ENCODE results near the gene SMIM10.
"Not testable (repeated sequence)": the region's sequence is repeated elsewhere in the genome, so short reads cannot be mapped to it uniquely, and the experiment has no call there.

The SMIM10 gene

DNA sequence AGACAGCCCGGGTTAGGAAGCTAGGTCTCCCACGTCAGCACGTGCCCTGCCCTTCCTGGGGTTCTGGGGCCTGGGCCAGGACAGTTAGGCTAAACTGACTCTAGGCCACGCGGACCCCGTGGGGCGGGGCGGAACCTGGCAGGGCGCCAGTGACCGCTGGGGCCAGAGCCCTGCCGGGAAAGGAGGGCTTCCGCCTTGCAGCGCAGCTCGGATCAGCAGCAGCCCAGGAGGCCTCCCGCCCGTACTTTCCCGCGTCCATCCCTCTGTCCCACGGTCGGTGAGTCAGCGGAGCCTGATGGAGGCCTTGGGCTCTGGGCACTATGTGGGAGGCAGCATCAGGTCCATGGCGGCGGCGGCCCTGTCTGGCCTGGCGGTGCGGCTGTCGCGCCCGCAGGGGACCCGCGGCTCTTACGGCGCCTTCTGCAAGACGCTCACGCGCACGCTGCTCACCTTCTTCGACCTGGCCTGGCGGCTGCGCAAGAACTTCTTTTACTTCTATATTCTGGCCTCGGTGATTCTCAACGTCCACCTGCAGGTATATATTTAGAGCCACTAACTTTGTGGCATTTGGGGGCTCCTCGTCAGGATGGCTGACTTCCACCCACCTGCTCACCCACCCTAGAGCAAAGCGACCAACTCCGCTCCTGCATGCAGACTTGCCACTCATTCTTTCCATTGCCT, at the start of gene SMIM10:
Gene SMIM10 (plus strand): TSS at position 191 of the 681 bp plus-strand sequence. CDS start 105 bp downstream, at position 296.
- peak; percentile 6 to 7 for DNase-seq (ENCODE audit: low read depth in 2 of 2)

DNA sequence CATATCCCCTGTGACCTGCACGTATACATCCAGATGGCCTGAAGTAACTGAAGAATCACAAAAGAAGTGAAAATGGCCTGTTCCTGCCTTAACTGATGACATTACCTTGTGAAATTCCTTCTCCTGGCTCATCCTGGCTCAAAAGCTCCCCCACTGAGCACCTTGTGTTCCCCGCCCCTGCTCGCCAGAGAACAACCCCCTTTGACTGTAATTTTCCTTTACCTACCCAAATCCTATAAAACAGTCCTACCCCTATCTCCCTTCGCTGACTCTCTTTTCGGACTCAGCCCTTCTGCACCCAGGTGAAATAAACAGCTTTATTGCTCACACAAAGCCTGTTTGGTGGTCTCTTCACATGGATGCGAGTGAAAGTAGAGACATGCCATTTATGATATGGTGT, 44.4 kb upstream of the SMIM10 start:
- not testable (repeated sequence) for DNase-seq (ENCODE audit: low read depth in 2 of 2)

DNA sequence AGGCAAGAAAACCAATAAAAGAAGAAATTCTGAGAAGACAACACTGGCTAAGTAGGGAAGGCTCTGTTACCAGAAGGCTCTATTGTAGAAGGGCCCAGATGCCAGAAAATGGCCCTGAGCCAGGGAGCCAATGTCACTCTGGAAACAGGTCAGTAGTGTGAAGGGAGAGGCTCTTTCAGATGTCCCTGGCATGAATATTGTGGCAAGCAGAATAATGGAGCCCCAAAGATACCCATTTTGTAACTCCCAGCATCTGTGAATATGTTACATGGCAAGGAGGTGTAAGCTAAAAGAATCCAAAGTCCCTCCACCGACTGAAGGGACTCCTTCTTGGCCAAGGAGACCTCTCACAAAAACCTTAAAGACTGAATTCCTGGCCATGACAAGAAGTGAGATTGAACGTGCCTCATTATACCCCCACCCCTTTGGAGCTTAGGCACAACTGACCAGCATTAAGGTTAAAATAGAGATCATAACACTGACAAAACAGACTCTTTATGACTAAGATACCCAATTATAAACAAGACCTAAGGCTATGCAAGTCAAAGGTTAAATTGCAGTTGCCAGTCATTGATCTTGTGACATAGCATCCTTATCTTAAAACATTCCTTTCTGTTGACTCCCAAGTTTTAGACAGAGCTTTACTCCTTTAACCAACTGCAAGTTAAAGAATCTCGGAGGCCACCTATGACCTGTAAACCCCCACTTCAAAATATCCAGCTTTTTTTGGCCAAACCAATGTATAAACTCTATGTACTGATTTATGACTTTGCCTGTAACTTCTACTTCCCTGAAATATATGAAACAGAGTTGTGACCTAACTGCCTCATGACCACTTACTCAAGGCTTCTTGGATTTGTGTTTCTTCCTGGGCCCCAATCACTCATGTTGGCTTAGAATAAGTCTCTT, 42.2 kb upstream of the SMIM10 start:
- no peak for DNase-seq (ENCODE audit: low read depth in 2 of 2)

DNA sequence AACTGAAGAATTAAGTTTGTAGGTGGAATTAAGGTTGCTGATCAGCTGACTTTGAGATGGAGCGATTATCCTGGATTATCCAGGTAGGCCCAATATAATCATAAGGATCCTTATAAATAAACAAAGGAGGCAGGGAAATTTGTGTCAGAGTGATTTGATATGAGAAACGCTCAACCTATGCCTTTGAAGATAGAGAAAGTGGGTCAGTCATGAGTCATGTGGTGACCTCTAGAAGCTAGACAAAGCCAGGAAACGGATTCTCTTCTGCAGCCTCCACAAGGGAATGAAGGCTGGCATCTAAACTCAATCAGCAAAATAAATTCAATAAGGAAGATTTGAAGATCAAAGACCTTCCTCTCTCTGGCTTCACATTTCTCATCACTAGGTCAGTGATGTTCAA, 41.5 kb upstream of the SMIM10 start:
- DNase-seq (ENCODE audit: low read depth in 2 of 2), result no peak

DNA sequence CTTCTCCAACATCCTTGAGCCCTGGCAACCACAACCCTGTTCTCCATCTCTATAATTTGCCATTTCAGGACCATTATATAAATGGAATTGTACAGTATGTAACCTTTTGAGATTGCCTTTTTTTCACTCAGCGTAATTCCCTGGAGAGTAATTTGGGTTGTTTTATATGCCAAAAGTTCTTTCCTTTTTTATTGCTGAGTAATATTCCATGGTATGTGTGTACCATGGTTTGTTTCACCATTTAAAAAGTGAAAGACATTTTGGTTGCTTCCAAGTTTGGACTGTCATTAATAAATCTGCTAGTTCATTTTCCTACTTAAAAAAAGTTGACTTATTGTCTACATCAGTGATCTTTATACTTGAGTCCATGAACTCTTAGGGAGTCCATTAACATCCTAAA, 33.0 kb upstream of the SMIM10 start:
- no peak for DNase-seq (ENCODE audit: low read depth in 2 of 2)

DNA sequence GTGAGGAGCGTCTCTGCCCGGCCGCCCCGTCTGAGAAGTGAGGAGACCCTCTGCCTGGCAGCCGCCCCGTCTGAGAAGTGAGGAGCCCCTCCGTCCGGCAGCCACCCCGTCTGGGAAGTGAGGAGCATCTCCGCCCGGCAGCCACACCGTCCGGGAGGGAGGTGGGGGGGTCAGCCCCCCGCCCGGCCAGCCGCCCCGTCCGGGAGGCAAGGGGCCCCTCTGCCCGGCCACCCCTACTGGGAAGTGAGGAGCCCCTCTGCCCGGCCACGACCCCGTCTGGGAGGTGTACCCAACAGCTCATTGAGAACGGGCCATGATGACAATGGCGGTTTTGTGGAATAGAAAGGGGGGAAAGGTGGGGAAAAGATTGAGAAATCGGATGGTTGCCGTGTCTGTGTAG, 30.4 kb upstream of the SMIM10 start:
- DNase-seq (ENCODE audit: low read depth in 2 of 2), result not testable (repeated sequence)

DNA sequence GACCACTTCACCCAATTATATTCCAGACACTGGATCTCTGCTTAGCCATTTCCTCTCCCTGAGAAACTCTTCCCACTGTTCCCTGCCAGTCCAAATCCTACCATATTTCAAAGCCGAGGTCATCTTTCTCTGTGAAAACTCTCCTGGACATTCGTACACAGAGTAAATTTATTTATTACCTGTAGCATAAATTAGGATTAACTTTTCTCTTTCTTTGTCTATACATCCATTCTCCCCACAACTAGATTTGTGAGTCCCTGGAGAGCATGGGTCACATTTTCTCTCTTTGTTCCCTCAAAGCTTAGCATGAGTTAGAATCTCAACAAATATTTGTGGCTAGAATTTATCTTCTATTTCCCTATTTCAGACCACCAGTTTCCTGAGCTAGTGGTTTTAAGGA, 27.8 kb upstream of the SMIM10 start:
- no peak for DNase-seq (ENCODE audit: low read depth in 2 of 2)

DNA sequence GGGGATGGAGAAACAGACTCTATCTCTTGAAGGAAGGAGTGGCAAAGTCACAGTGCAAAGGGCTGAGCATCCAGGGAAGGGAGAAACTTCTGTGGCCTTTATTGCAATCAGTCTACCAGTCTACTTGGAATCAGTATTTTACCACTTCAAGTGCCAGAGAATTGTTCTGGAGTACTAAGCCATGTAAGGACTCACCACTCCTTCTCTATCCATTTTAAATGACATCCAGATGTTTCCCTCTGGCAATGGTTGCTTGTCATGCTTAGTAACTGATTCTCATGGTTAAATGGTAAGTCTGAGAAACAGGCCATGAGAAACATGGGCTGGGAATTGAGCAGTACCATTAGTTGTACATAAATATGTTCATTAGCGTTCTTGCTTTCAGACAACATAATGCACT, 21.1 kb upstream of the SMIM10 start:
- DNase-seq (ENCODE audit: low read depth in 2 of 2), result no peak

DNA sequence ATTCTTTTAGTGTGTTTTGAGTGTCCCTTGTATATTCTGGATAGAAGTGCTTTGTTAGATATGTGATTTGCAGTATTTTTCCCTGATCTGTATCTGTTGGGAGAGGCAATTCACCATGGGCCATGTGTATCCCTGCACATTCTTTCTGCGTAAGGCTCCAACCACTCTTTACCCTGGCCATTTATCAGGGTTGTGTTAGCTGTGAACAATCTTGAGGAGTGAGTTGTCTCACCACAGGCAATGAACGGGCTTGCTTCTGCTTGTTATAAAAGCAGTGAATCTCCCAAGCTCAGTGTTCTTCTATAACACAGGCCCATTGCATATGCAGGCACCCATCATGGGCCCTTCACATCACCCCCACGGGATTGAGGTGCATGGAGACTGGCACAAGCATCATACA, 18.9 kb upstream of the SMIM10 start:
- no peak for DNase-seq (ENCODE audit: low read depth in 2 of 2)

DNA sequence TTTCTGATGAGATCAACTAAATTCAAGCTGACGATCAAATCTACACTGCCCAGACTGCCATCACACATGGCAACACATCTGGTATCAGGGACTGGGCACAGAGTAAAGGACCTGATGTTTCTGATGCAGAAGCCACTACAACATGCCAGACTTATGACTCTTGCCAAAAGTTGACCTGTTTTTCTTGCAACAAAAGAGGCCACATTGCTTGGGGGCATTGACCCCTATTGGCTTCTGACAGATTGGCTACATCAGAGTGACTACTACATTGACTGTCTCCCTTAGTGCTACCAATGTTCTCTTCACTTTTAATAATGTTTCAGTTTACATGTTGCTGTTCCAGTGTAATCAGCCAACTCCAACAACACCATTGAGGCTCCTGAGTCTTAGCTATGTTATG, 15.3 kb upstream of the SMIM10 start:
- DNase-seq (ENCODE audit: low read depth in 2 of 2), result no peak

DNA sequence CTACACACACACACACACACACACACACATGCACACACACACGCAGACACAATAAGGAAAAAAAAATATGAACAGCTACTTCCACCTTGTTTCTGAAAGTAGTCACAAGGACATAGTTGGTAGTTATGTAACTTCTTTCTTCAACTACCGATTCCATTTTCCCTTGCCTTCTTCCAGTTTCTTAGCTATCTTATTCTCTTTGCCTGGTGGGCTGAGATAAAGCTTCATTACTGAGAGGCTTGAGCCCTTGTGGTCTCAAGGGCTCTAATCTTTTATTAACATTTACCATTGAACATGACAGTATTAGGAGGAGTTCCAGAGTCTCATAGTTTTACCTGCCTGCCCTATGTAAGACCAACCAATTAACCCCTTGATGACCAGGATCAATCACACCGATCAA, 8.9 kb upstream of the SMIM10 start:
- DNase-seq (ENCODE audit: low read depth in 2 of 2), result no peak

DNA sequence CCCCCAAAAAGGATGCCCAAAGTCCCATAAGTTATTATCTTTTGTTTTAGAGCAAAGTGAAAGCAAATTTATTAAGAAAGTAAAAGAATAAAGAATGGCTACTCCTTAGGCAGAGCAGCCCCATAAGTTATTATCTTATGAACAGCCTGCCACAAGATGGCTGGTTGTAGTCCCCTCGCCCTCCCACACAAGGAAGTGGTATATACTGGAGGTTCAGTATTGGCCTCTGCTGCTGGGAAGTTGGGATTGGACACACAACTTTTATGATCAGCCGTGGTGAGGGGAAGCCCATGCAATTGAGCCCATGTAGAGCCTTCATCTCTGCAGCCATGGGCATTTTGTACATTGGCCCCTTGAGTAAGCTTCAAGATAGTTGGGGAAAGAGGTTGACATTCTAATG, 8.0 kb upstream of the SMIM10 start:
- DNase-seq (ENCODE audit: low read depth in 2 of 2), result no peak

DNA sequence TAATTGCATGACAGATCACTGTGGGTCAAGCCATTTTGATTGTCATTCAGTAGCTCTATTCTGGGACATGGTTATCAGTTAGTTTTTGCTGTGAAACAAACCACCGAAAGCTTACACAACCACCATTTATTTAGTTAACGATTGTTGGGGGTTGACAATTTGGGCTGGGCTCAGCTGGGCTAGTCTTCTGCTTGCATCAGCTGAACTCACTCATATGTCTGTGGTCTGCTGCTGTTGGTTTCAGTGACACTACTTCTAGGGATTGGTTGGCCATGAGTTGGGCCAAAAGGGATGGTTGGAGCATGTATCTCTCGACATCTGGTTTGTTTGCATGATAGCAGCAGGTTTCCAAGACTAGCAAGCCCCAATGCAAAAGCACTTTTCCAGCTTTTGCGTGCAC, 5.3 kb upstream of the SMIM10 start:
- no peak for DNase-seq (ENCODE audit: low read depth in 2 of 2)

DNA sequence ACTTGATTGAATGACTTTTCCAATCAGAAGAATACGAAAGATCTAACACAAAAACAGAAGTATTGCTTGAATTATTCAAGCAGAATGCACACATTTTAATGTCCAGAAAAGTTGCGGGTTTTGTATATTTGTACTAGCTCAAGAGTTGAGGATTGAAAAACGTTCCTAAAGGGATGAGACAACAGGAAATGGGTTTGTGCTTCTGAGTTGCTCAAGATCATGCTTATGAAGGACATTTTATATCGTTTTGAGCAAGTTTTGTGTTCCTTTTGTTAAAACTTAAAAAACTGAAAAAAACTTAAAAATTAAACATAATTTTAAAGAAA, 353 bp upstream of the SMIM10 start:
- DNase-seq (ENCODE audit: low read depth in 2 of 2), result no peak

DNA sequence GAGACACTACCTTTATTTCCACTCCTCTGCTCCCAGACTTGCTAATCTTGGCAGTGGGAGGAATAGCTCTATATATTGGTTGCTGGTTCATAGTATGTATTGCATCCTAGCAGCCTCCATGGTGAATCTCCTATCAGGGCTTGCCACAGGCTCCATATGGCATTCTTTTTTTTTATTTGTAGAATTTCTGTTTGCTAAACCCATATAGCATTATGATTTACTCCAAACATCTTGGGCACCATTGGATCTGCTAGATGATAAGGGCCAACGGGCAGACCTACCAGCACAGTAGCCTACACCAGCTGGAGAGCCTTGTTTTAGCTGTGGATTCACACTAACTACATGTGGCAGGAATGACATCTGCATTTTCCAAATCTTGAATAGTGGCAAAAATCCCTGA, 6.9 kb downstream of the SMIM10 start:
- no peak for DNase-seq (ENCODE audit: low read depth in 2 of 2)

DNA sequence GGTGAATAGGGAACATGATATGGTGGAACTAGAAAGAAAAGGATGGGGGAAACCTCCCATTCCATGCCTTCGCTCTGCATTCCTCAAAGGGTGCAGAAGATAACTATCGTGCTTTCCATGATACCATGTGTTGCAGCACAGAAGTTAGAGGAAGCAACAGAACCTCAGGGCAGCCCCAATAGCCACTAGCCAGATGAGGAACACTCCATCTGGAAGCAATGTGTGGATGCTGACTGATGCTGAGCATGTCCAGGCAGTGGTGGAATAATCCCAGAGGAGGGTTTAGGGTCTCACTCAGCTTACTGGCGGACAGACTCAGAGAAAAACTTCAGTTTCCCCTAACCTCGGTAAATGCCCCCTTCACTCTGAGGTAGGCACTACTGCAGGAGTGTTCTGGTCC, 7.5 kb downstream of the SMIM10 start:
- no peak for DNase-seq (ENCODE audit: low read depth in 2 of 2)

DNA sequence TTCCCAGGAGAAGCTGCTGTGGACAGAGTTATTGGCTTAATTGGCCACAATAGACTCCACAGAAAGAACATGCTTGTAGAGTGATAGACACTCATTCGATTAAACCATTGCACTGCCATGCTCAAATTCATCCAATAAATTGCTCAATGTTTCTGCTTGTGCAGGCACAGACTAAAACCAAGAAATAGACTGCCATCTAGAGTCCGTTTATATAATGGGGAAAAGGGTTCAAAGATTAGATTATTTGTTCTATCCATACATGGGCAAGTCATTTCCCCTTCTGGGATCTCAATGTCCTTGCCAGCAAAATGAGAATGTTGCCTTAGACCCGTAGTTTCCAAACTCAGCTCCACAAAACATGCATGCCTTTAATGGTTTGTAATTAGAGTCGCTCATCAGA, 8.7 kb downstream of the SMIM10 start:
- DNase-seq (ENCODE audit: low read depth in 2 of 2), result no peak

DNA sequence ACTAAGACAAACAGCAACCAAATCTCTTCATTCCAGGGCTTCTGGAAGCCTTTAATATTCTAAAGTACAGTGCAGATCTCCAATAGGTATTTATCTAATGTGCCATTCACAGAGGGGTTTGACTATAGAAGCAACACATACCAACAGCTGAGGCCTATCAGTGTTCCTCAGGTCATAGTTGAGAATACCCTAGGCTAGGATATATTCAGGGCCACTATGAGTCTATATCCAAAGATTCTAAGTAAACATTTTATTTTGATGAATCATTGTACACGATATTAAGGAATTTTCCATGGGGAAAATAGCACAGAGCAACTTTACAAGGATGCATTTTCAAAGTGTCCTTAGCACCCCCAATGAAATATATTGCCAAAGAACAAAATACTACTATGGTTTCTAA, 9.7 kb downstream of the SMIM10 start:
- no peak for DNase-seq (ENCODE audit: low read depth in 2 of 2)

DNA sequence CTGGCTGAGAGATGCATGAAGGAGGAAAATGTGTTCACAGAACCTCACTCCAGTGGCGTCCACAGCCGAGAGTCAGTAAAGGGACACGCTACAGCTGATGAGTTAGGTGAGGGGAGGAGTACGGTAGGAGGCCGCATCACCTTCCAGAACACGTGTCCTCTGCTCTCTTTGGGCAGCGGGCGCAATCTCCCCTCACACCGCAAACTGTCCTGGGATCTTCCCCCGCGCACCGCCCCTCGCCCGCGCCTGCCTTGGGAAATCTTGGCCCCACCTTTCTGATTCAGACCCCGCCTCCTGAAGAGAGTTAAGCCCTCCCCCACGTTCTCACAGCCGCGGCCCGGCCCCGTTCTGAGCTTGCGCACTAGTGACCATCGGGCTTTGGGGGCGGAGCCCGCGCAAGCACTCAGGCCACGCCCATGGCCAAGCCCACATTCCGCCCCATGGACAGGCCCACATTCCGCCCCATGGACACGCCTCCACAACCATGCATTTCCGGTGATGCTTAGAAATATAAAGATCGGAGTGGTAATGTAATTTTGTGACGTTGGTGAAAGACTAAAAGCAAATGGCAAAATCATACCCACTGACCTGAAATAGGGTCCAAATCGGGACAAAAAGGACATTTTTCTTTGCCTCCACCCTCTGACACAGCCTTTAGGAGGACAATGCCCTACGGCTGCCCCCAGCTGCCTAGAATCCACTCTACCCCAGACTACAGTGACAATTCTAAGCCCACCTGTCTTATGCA, 13.3 kb downstream of the SMIM10 start:
- peak; percentile 82 to 83 for DNase-seq (ENCODE audit: low read depth in 2 of 2)

DNA sequence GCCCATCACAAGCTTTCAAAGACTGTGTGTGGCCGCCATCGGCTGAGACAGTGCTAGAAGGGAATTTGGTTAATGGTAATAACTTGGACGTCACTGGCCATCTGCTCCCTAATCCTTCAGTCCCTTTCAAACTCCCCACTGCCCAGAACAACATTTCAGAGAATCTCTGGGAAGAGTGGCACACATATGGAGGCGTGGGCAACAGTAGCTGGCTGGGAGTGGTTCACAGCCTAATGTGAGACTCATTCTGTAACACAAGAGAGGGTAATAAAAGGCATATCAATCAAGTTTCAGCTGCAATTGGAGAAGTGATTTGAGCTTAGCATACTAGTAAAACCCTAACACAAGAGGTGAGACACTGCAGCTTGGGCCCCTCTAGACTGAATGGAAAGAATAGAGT, 15.4 kb downstream of the SMIM10 start:
- no peak for DNase-seq (ENCODE audit: low read depth in 2 of 2)

DNA sequence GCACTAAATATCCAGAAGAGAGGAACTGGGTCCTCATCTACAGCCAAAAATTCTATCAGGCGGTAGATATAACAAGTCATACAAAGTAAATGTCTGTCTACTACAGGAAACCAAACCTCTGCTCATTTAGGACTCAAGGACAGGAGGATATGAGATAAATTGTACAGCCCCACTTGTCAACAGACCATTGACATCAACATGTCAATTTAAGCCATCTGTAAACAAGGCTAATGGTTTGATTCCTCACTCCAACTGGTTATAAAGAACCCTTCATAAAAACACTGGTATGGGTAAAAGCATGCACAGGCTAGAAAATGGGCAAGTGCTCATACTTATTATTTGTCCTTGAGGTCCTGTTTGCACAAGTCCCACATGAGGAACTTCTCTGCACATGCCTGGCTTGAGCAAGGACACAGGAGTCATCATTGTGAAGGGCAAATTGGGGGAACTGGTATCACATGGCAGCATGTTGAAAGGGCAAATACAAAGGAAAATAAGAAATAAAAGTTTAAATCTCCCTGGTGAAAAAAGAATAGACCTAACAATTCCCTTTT, 18.3 kb downstream of the SMIM10 start:
- DNase-seq (ENCODE audit: low read depth in 2 of 2), result no peak

DNA sequence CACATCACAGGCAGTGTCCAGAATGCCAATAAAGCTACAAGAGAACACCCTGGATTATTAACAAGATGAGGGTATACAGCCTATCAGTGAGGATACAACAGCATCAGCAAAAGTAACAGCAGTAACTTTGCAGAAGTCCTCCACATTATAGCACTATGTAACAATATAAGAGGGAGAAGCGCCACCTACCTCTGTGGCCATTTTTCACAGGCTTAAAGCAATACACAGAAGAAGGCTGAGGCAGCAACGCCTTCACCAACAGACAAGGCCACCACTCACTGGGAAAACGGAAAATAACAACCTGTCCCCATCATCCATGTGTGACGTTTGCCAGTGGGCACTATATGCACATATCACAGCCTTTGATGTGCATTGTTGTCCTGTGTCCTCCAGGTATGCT, 19.0 kb downstream of the SMIM10 start:
- DNase-seq (ENCODE audit: low read depth in 2 of 2), result no peak

Measured in stimulated activated CD4-positive, alpha-beta T cell treated with anti-CD3 and anti-CD28 coated beads, Interleukin-4, amount 100 ng/mL, for 48 hours (primary cell).